ENCODE measurements around the gene PCDHGC5. TPM values are rescaled to one million over a fixed set of nuclear protein-coding genes. Genes with fewer than 3 reads are reported as not detected.

PCDHGC5 gene
- total RNA-seq, 2 experiments from 2014 or later, result not detected

GRCh38 chr5:141492168-141492885 is 3.4 kb downstream of the PCDHGC5 start:
- peaks cover 4% of the 10 kb centered on the region for H3K4me1 Mint-ChIP-seq (ENCODE audit: low read depth)
- POLR2A ChIA-PET, result interaction anchor here (1.0 kb wide), 1 partner anchor 8 kb away, joined by 3 read pairs; the partner anchor contains the start of gene PCDHGC4
- DNase-seq (no peak), ATAC-seq (peak; percentile 37)
- peak overlapping the region; percentile 56 for H3K4me3 Mint-ChIP-seq
- no peaks in the 10 kb centered on the region for H3K9me3 Mint-ChIP-seq (ENCODE audit: insufficient read depth)
- peaks cover 76% of the 10 kb centered on the region for H3K27me3 Mint-ChIP-seq (ENCODE audit: low read depth)
- H3K36me3 Mint-ChIP-seq (ENCODE audit: low read depth), result peaks cover 2% of the 10 kb centered on the region
- CTCF ChIA-PET, result interaction anchor here (1.0 to 1.4 kb wide), 6 partner anchors 14 to 80 kb away, joined by 3 to 6 read pairs (median 4); partner anchors contain the start of genes PCDHGA10 and PCDHGA11
- no peak overlapping the region for H3K27ac Mint-ChIP-seq

- H3K4me3 Mint-ChIP-seq, result no peak overlapping the region
- peaks cover 68% of the 10 kb centered on the region for H3K27me3 Mint-ChIP-seq (ENCODE audit: low read depth)
- no peak overlapping the region for H3K27ac Mint-ChIP-seq
- CTCF ChIA-PET, result interaction anchor here (0.8 to 1.5 kb wide), 5 partner anchors 18 to 81 kb away, joined by 3 to 6 read pairs (median 4); partner anchors contain the start of genes PCDHGA10 and PCDHGA12
- peaks cover 4% of the 10 kb centered on the region for H3K4me1 Mint-ChIP-seq (ENCODE audit: low read depth)
- POLR2A ChIA-PET, result interaction anchor here (0.6 to 1.0 kb wide), 2 partner anchors 10 to 20 kb away, joined by 3 read pairs; partner anchors contain the start of gene PCDHGC4
- H3K9me3 Mint-ChIP-seq (ENCODE audit: insufficient read depth), result no peaks in the 10 kb centered on the region
- DNase-seq (no peak), ATAC-seq (no peak)
- H3K36me3 Mint-ChIP-seq (ENCODE audit: low read depth), result peaks cover 2% of the 10 kb centered on the region
Observed at GRCh38 chr5:141493500-141494422, 4.9 kb downstream of the PCDHGC5 start.

- H3K27me3 Mint-ChIP-seq (ENCODE audit: low read depth), result peaks cover 61% of the 10 kb centered on the region
- POLR2A ChIA-PET, result no interaction called here
- CTCF ChIA-PET, result interaction anchor here (1.5 kb wide), 1 partner anchor 17 kb away, joined by 4 read pairs; no protein-coding TSS in a partner anchor
- H3K36me3 Mint-ChIP-seq (ENCODE audit: low read depth), result peaks cover 2% of the 10 kb centered on the region
- ATAC-seq, result no peak
- no peak overlapping the region for H3K4me3 Mint-ChIP-seq
- peaks cover 4% of the 10 kb centered on the region for H3K4me1 Mint-ChIP-seq (ENCODE audit: low read depth)
- no peaks in the 10 kb centered on the region for H3K9me3 Mint-ChIP-seq (ENCODE audit: insufficient read depth)
- no peak for DNase-seq
- H3K27ac Mint-ChIP-seq, result no peak overlapping the region
Observed at GRCh38 chr5:141494761-141495452, 6.0 kb downstream of the PCDHGC5 start.

GRCh38 chr5:141495453-141495811 is 6.6 kb downstream of the PCDHGC5 start:
- H3K36me3 Mint-ChIP-seq (ENCODE audit: low read depth), result peaks cover 2% of the 10 kb centered on the region
- POLR2A ChIA-PET, result no interaction called here
- H3K9me3 Mint-ChIP-seq (ENCODE audit: insufficient read depth), result no peaks in the 10 kb centered on the region
- ATAC-seq (no peak), DNase-seq (no peak)
- H3K4me1 Mint-ChIP-seq (ENCODE audit: low read depth), result peaks cover 4% of the 10 kb centered on the region
- H3K27me3 Mint-ChIP-seq (ENCODE audit: low read depth), result peaks cover 56% of the 10 kb centered on the region
- no peak overlapping the region for H3K27ac Mint-ChIP-seq
- CTCF ChIA-PET, result no interaction called here
- H3K4me3 Mint-ChIP-seq, result no peak overlapping the region

GRCh38 chr5:141496038-141496437 is 7.2 kb downstream of the PCDHGC5 start:
- CTCF ChIA-PET, result no interaction called here
- Mint-ChIP-seq H3K27me3 (ENCODE audit: low read depth) (peaks cover 50% of the 10 kb centered on the region), H3K9me3 (ENCODE audit: insufficient read depth) (no peaks in the 10 kb centered on the region)

GRCh38 chr5:141501761-141502160 is 12.9 kb downstream of the PCDHGC5 start:
- Mint-ChIP-seq H3K9me3 (ENCODE audit: insufficient read depth) (no peaks in the 10 kb centered on the region), H3K36me3 (ENCODE audit: low read depth) (no peaks in the 10 kb centered on the region), H3K27ac (no peak overlapping the region), H3K27me3 (ENCODE audit: low read depth) (peaks cover 5% of the 10 kb centered on the region), H3K4me3 (no peak overlapping the region), H3K4me1 (ENCODE audit: low read depth) (no peaks in the 10 kb centered on the region)
- ChIA-PET POLR2A (no interaction called here), CTCF (no interaction called here)
- DNase-seq (no peak), ATAC-seq (no peak)

More at GRCh38 chr5:141496038-141496437, 7.2 kb downstream of the PCDHGC5 start:
- no peak for ATAC-seq
- Mint-ChIP-seq H3K4me1 (ENCODE audit: low read depth) (peaks cover 4% of the 10 kb centered on the region), H3K36me3 (ENCODE audit: low read depth) (peaks cover 2% of the 10 kb centered on the region), H3K4me3 (no peak overlapping the region), H3K27ac (no peak overlapping the region)
- POLR2A ChIA-PET, result no interaction called here
- no peak for DNase-seq

- ATAC-seq, result no peak
- DNase-seq, result no peak
- no peak overlapping the region for H3K27ac Mint-ChIP-seq
- no peaks in the 10 kb centered on the region for H3K36me3 Mint-ChIP-seq (ENCODE audit: low read depth)
- ChIA-PET POLR2A (no interaction called here), CTCF (interaction anchor here (0.9 kb wide), 1 partner anchor 9 kb away, joined by 3 read pairs; no protein-coding TSS in a partner anchor)
- H3K4me1 Mint-ChIP-seq (ENCODE audit: low read depth), result no peaks in the 10 kb centered on the region
- H3K9me3 Mint-ChIP-seq (ENCODE audit: insufficient read depth), result no peaks in the 10 kb centered on the region
- H3K4me3 Mint-ChIP-seq, result no peak overlapping the region
- H3K27me3 Mint-ChIP-seq (ENCODE audit: low read depth), result peaks cover 5% of the 10 kb centered on the region
Observed at GRCh38 chr5:141503681-141504080, 14.8 kb downstream of the PCDHGC5 start.

- ChIA-PET POLR2A (no interaction called here), CTCF (no interaction called here)
- Mint-ChIP-seq H3K4me3 (no peak overlapping the region), H3K27me3 (ENCODE audit: low read depth) (peaks cover 4% of the 10 kb centered on the region), H3K4me1 (ENCODE audit: low read depth) (peaks cover 3% of the 10 kb centered on the region), H3K27ac (no peak overlapping the region), H3K36me3 (ENCODE audit: low read depth) (no peaks in the 10 kb centered on the region), H3K9me3 (ENCODE audit: insufficient read depth) (no peaks in the 10 kb centered on the region)
- no peak for DNase-seq
- no peak for ATAC-seq
Observed at GRCh38 chr5:141504216-141504615, 15.3 kb downstream of the PCDHGC5 start.

- POLR2A ChIA-PET, result no interaction called here
- H3K9me3 Mint-ChIP-seq (ENCODE audit: insufficient read depth), result no peaks in the 10 kb centered on the region
- peaks cover 6% of the 10 kb centered on the region for H3K4me1 Mint-ChIP-seq (ENCODE audit: low read depth)
Observed at GRCh38 chr5:141506381-141507155, 17.7 kb downstream of the PCDHGC5 start.

GRCh38 chr5:141507387-141508091 is 18.7 kb downstream of the PCDHGC5 start:
- H3K9me3 Mint-ChIP-seq (ENCODE audit: insufficient read depth), result no peaks in the 10 kb centered on the region
- CTCF ChIA-PET, result interaction anchor here (0.8 to 1.9 kb wide), 10 partner anchors 11 to 177 kb away, joined by 3 to 9 read pairs (median 3); partner anchors contain the start of genes PCDHGB2 and PCDHGC4
- no peak for DNase-seq
- no peak overlapping the region for H3K4me3 Mint-ChIP-seq
- POLR2A ChIA-PET, result interaction anchor here (0.8 kb wide), 1 partner anchor 187 kb away, joined by 3 read pairs; the partner anchor contains the start of gene TAF7
- no peaks in the 10 kb centered on the region for H3K27me3 Mint-ChIP-seq (ENCODE audit: low read depth)
- H3K36me3 Mint-ChIP-seq (ENCODE audit: low read depth), result no peaks in the 10 kb centered on the region
- ATAC-seq, result no peak
- peaks cover 8% of the 10 kb centered on the region for H3K4me1 Mint-ChIP-seq (ENCODE audit: low read depth)
- no peak overlapping the region for H3K27ac Mint-ChIP-seq

More at GRCh38 chr5:141506381-141507155, 17.7 kb downstream of the PCDHGC5 start:
- CTCF ChIA-PET, result interaction anchor here (0.9 to 1.8 kb wide), 7 partner anchors 12 to 176 kb away, joined by 3 to 6 read pairs (median 4); partner anchors contain the start of gene PCDHGB2
- Mint-ChIP-seq H3K4me3 (no peak overlapping the region), H3K27me3 (ENCODE audit: low read depth) (peaks cover 4% of the 10 kb centered on the region), H3K27ac (no peak overlapping the region), H3K36me3 (ENCODE audit: low read depth) (no peaks in the 10 kb centered on the region)
- DNase-seq (no peak), ATAC-seq (no peak)

Data from activated CD8-positive, alpha-beta T cell treated with anti-CD3 and anti-CD28 coated beads, Interleukin-2, amount 10 ng/mL, durations not matched to agents 7 days and 5 days (primary cell).